Panc1 (cell line): ENCODE results near the gene THADA.

Source experiments
- CTCF ChIP-seq: fragments of 450-650 bp; IDR thresholded peaks from 2 replicates; pipeline ENCODE4 v1.5.1; 2017; ENCODE audit warnings: mild to moderate bottlenecking
- POLR2AphosphoS5 ChIP-seq: IDR thresholded peaks from 2 replicates; pipeline ENCODE4 v1.6.1; 2012; ENCODE audit warnings: mild to moderate bottlenecking, low read depth, low read length, moderate library complexity

GRCh38 chr2:43426305-43427031 is 169.4 kb downstream of the THADA start:
- TF ChIP-seq CTCF = no peak
- no peak for TF ChIP-seq POLR2AphosphoS5
